ENCODE measurements around the gene IL15RA.

GRCh38 chr10:6009150-6009549, 31.8 kb upstream of the IL15RA start:
- no peak for TF ChIP-seq CTCF (IDR thresholded peaks at IDR 0.05; ENCODE audit: control extremely low read depth in 1 of 3, insufficient read depth in 1 of 3, low read depth in 1 of 3, low read length in 3 of 3)
- no peak for TF ChIP-seq SP1 (IDR thresholded peaks at IDR 0.05; ENCODE audit: low read depth, low read length)
- TF ChIP-seq SP2 (IDR thresholded peaks at IDR 0.05; ENCODE audit: low read length) = no peak
- TF ChIP-seq EP300 (IDR thresholded peaks at IDR 0.05; ENCODE audit: borderline replicate concordance in 1 of 2, low read depth in 2 of 2, low read length in 2 of 2) = no peak
- TF ChIP-seq POLR2A (IDR thresholded peaks at IDR 0.05; ENCODE audit: control extremely low read depth in 1 of 2, low read depth in 2 of 2, low read length in 2 of 2) = no peak
- TF ChIP-seq, protein P1, sequence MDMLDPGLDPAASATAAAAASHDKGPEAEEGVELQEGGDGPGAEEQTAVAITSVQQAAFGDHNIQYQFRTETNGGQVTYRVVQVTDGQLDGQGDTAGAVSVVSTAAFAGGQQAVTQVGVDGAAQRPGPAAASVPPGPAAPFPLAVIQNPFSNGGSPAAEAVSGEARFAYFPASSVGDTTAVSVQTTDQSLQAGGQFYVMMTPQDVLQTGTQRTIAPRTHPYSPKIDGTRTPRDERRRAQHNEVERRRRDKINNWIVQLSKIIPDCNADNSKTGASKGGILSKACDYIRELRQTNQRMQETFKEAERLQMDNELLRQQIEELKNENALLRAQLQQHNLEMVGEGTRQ (IDR thresholded peaks at IDR 0.05; ENCODE audit: low read length) = no peak
- TF ChIP-seq JUN (IDR thresholded peaks at IDR 0.05; ENCODE audit: low read depth, low read length) = no peak
- no peak for TF ChIP-seq EZH2 (IDR thresholded peaks at IDR 0.05; ENCODE audit: low read depth, low read length, severe bottlenecking)
- TF ChIP-seq YY1 (IDR thresholded peaks at IDR 0.05; ENCODE audit: low read depth, low read length) = no peak
- no peak for TF ChIP-seq CEBPB (IDR thresholded peaks at IDR 0.05; ENCODE audit: low read depth, low read length)
